OCI-LY3 (cell line): Measurements from ENCODE around the gene GLCE.

ENCODE experiments used
- H2AFZ ChIP-seq: fragments of 200-600, 300-600 bp; shearing (Covaris generic); 2 replicates; pipeline ENCODE4 v1.6.0; 2014; ENCODE audit warnings: antibody characterized with exemption, low read depth, low read length
- H3K27ac ChIP-seq: fragments of 200-600, 300-600 bp; sonication (generic); 2 replicates; pipeline ENCODE4 v1.5.1; 2014; ENCODE audit warnings: mild to moderate bottlenecking, low read length, moderate library complexity, mixed read lengths
- H3K27me3 ChIP-seq: fragments of 200-600, 300-600 bp; sonication (generic); 2 replicates; pipeline ENCODE4 v1.6.1; 2014; ENCODE audit warnings: low read depth, low read length, mixed read lengths
- H3K36me3 ChIP-seq: fragments of 200-600, 300-600 bp; sonication (generic); replicated peaks from 2 replicates; pipeline ENCODE3; 2014; ENCODE audit warnings: low read depth, low read length, mixed read lengths
- H3K4me1 ChIP-seq: fragments of 300-600, 200-600 bp; sonication (generic); 2 replicates; pipeline ENCODE4 v1.6.1; 2014; ENCODE audit warnings: low read length, mixed read lengths
- H3K4me2 ChIP-seq: fragments of 200-600, 300-600 bp; sonication (generic); 2 replicates; pipeline ENCODE4 v1.6.1; 2014; ENCODE audit warnings: low read length, mixed read lengths
- H3K4me3 ChIP-seq: fragments of 300-600, 200-600 bp; sonication (generic); 2 replicates; pipeline ENCODE4 v1.5.1; 2014; ENCODE audit warnings: antibody characterized with exemption, mild to moderate bottlenecking, low read length, moderate library complexity
- H3K79me2 ChIP-seq: fragments of 300-600, 200-600 bp; shearing (Covaris generic); 2 replicates; pipeline ENCODE4 v1.6.1; 2014; ENCODE audit warnings: mild to moderate bottlenecking, low read length, mixed read lengths
- H3K9ac ChIP-seq: fragments of 300-600, 200-600 bp; shearing (Covaris generic); 2 replicates; pipeline ENCODE4 v1.6.0; 2014; ENCODE audit warnings: mild to moderate bottlenecking, low read length, moderate library complexity
- H3K9me3 ChIP-seq: fragments of 200-600, 300-600 bp; shearing (Covaris generic); 2 replicates; pipeline ENCODE4 v1.6.1; 2014; ENCODE audit warnings: low read length, mixed read lengths; ENCODE audit not compliant: insufficient read depth
- H4K20me1 ChIP-seq: fragments of 200-600, 300-600 bp; sonication (generic); 2 replicates; pipeline ENCODE4 v1.6.1; 2016; ENCODE audit warnings: low read length, mixed read lengths; ENCODE audit not compliant: insufficient read depth
- CTCF ChIP-seq: fragments of 200-600, 300-600 bp; sonication (generic); IDR thresholded peaks from 2 replicates; pipeline ENCODE4 v1.5.1; 2014; ENCODE audit warnings: antibody characterized with exemption, low read length, low read depth
- EZH2phosphoT487 ChIP-seq: fragments of 200-600 bp; shearing (Covaris generic); IDR thresholded peaks from 2 replicates; pipeline ENCODE4 v1.6.1; 2018; ENCODE audit warnings: antibody characterized with exemption, mixed run types, low read depth

GLCE gene

DNA sequence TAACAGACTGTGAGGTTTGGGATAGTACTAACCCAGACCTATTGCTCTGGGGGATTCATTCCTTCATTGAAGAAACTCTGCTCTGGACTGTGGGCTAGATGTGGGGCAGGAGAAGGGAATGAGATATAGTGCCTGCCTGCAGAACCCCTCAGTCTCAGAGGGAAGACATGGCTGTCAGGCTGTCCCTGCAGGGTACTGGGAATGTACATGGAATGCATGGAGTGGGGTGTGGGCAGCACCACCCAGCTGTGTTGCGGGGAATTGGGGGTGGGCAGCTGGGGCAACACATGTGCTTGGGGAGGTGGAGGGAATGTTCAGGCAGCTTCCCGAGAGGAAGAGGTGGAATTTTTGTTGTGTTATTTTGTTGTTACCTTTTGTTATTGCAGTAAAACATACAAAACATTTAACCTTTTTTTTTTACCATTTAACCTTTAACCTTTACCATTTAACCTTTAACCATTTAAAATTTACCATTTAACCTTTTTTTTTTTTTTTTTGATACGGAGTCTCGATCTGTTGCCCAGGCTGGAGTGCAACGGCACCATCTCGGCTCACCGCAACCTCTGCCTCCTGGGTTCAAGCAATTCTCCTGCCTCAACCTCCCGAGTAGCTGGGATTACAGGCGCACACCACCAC, 145.6 kb downstream of the GLCE start:
- no peaks in the 10 kb centered on the region for H3K9me3 ChIP-seq
- no peak for TF ChIP-seq EZH2phosphoT487
- no peak for TF ChIP-seq CTCF
- no peaks in the 10 kb centered on the region for H3K4me1 ChIP-seq
- H3K79me2 ChIP-seq = no peaks in the 10 kb centered on the region
- H3K4me3 ChIP-seq = no peak overlapping the region
- H3K27me3 ChIP-seq = no peaks in the 10 kb centered on the region
- no peak overlapping the region for H3K4me2 ChIP-seq
- no peak overlapping the region for H3K27ac ChIP-seq
- no peak overlapping the region for H2AFZ ChIP-seq
- H3K36me3 ChIP-seq = no peaks in the 10 kb centered on the region
- no peaks in the 10 kb centered on the region for H4K20me1 ChIP-seq
- no peak overlapping the region for H3K9ac ChIP-seq

DNA sequence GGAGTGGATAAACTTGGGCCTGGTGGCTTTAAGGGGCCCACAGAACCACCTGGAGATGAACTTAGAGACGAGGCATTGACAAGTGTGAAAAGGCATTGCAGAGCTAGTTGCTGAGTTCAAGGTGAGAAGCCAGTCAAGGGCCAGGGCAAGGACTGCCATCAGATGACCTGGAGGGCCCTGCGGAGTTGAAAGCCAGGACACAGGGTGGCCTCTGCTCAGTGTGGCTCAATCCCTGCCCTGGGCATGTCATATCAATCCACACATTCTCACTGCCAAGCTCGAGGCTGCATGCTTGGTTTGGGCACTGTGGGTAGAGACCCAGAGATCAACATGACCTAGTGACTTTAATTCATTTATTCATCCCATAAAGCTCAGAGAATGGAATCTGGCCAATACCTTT, 147.5 kb downstream of the GLCE start:
- H3K9me3 ChIP-seq = no peaks in the 10 kb centered on the region
- H3K36me3 ChIP-seq = no peaks in the 10 kb centered on the region
- H3K27me3 ChIP-seq = peaks cover 6% of the 10 kb centered on the region
- no peak overlapping the region for H3K4me3 ChIP-seq
- no peak overlapping the region for H3K4me2 ChIP-seq
- H3K27ac ChIP-seq = no peak overlapping the region
- TF ChIP-seq EZH2phosphoT487 (no peak), CTCF (no peak)
- H3K79me2 ChIP-seq = no peaks in the 10 kb centered on the region
- H4K20me1 ChIP-seq = no peaks in the 10 kb centered on the region
- no peaks in the 10 kb centered on the region for H3K4me1 ChIP-seq
- no peak overlapping the region for H2AFZ ChIP-seq
- H3K9ac ChIP-seq = no peak overlapping the region

GRCh38 chr15:69308949-69309348, 148.5 kb downstream of the GLCE start:
- H3K27me3 ChIP-seq = peaks cover 9% of the 10 kb centered on the region
- H3K9ac ChIP-seq = no peak overlapping the region
- no peak overlapping the region for H2AFZ ChIP-seq
- H3K36me3 ChIP-seq = no peaks in the 10 kb centered on the region
- H3K79me2 ChIP-seq = no peaks in the 10 kb centered on the region
- no peak overlapping the region for H3K27ac ChIP-seq
- no peak overlapping the region for H3K4me2 ChIP-seq
- H4K20me1 ChIP-seq = no peaks in the 10 kb centered on the region
- H3K4me1 ChIP-seq = no peaks in the 10 kb centered on the region
- H3K4me3 ChIP-seq = no peak overlapping the region
- H3K9me3 ChIP-seq = no peaks in the 10 kb centered on the region
- no peak for TF ChIP-seq EZH2phosphoT487
- TF ChIP-seq CTCF = no peak

DNA sequence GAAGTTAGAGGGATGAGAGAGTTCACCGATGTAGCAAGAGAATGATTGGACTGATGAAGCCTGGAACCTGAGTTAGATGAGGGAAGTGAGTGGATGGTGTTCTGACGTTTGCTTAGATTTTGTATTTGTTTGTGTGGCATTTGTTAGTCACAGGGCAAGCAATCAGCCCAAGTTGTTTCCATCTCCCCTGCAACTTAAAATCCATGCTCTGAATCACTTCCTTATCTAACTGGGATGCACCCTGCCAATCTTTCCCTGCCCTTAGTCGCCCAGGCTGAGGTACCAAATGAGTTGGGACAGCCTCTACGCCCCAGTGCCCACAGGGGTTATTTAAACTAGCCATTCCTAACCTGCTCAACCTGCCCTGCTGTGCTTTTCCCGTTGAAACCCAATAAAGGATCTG, 150.9 kb downstream of the GLCE start:
- no peaks in the 10 kb centered on the region for H3K4me1 ChIP-seq
- H4K20me1 ChIP-seq = no peaks in the 10 kb centered on the region
- no peaks in the 10 kb centered on the region for H3K9me3 ChIP-seq
- no peak overlapping the region for H3K4me3 ChIP-seq
- no peak overlapping the region for H2AFZ ChIP-seq
- no peak for TF ChIP-seq EZH2phosphoT487
- no peaks in the 10 kb centered on the region for H3K79me2 ChIP-seq
- H3K27me3 ChIP-seq = peaks cover 9% of the 10 kb centered on the region
- H3K27ac ChIP-seq = no peak overlapping the region
- no peak overlapping the region for H3K9ac ChIP-seq
- H3K36me3 ChIP-seq = no peaks in the 10 kb centered on the region
- no peak overlapping the region for H3K4me2 ChIP-seq
